Suprapubic skin (tissue), 4 donors: Measurements from ENCODE around the gene BDH1. TPM values are rescaled to one million over a fixed set of nuclear protein-coding genes. Genes with fewer than 3 reads are reported as not detected.

Experiments
- DNase-seq, 2 donors: peaks; one replicate each; pipeline ENCODE4 v3.0.0-alpha.2; 2019; ENCODE audit warnings: low spot score in 2 of 2
- H3K27ac ChIP-seq: fragments of 200-600 bp; sonication (generic); one replicate; pipeline ENCODE4 v1.5.1; 2019
- H3K27me3 ChIP-seq: fragments of 200-600 bp; sonication (generic); one replicate; pipeline ENCODE4 v1.5.1; 2019
- H3K36me3 ChIP-seq: fragments of 200-600 bp; sonication (generic); one replicate; pipeline ENCODE4 v1.5.1; 2019
- H3K4me1 ChIP-seq: fragments of 200-600 bp; sonication (generic); one replicate; pipeline ENCODE4 v1.5.1; 2019
- H3K4me3 ChIP-seq: fragments of 200-600 bp; sonication (generic); one replicate; pipeline ENCODE4 v1.5.1; 2019; ENCODE audit warnings: mild to moderate bottlenecking
- H3K9me3 ChIP-seq: fragments of 200-600 bp; sonication (generic); one replicate; pipeline ENCODE4 v1.5.1; 2019
- CTCF ChIP-seq, 2 donors: fragments of 200-600 bp in 1 of 2; fragments of 450-650 bp in 1 of 2; sonication (generic) in 1 of 2; IDR thresholded peaks; one replicate each; pipeline ENCODE4 v1.5.1; 2016 to 2019; ENCODE audit warnings: antibody characterized with exemption in 2 of 2, mild to moderate bottlenecking in 1 of 2, moderate library complexity in 1 of 2
- EP300 ChIP-seq: sonication (generic); formaldehyde crosslinking; IDR thresholded peaks from one replicate; pipeline ENCODE4 v1.6.1; 2017; ENCODE audit warnings: antibody characterized with exemption
- POLR2A ChIP-seq, 2 donors: fragments of 450-650 bp; IDR thresholded peaks; one replicate each; pipeline ENCODE4 v1.6.1; 2017; ENCODE audit warnings: antibody characterized with exemption in 2 of 2, mild to moderate bottlenecking in 2 of 2, moderate library complexity in 2 of 2
- POLR2AphosphoS5 ChIP-seq, 3 donors: sonication (generic); formaldehyde crosslinking; IDR thresholded peaks; one replicate each; pipeline ENCODE4 v1.6.1; 2017; ENCODE audit warnings: antibody characterized with exemption in 3 of 3
- WGBS: methylation state at CpG from one replicate; pipeline ENCODE4 v1.1.5; 2018; 5-methylcytosine and 5-hydroxymethylcytosine counted together
- total RNA-seq, 4 donors: library from RNA; depleted of rRNA; stranded (reverse); fragments of >200 nt; gene quantifications; one replicate each; pipeline ENCODE4 v1.1.0, GENCODE V29; 2016

The BDH1 gene
- total RNA-seq, 4 donors from 2014 or later = 40.7 to 70.7 (median 43.1) TPM

GRCh38 chr3:197475514-197475913 is 80.3 kb downstream of the BDH1 start:
- TF ChIP-seq POLR2A (IDR thresholded peaks at IDR 0.05) (no peak), CTCF (IDR thresholded peaks at IDR 0.05) (no peak), POLR2AphosphoS5 (IDR thresholded peaks at IDR 0.05) (no peak), EP300 (no peak)
- no peak for DNase-seq
- no peaks in the 10 kb centered on the region for H3K27me3 ChIP-seq
- H3K27ac ChIP-seq = no peak overlapping the region
- H3K36me3 ChIP-seq = no peaks in the 10 kb centered on the region
- H3K4me3 ChIP-seq = no peak overlapping the region
- H3K9me3 ChIP-seq = no peaks in the 10 kb centered on the region
- peaks cover 25% of the 10 kb centered on the region for H3K4me1 ChIP-seq
- WGBS = 63% methylated on average over 3 of the region's 3 CpGs

GRCh38 chr3:197472151-197472550 is 83.6 kb downstream of the BDH1 start:
- H3K9me3 ChIP-seq = no peaks in the 10 kb centered on the region
- no peak overlapping the region for H3K27ac ChIP-seq
- no peak for DNase-seq
- no peaks in the 10 kb centered on the region for H3K27me3 ChIP-seq
- 92% methylated on average over 2 of the region's 2 CpGs for WGBS
- no peaks in the 10 kb centered on the region for H3K36me3 ChIP-seq
- TF ChIP-seq POLR2AphosphoS5 (IDR thresholded peaks at IDR 0.05) (no peak), CTCF (IDR thresholded peaks at IDR 0.05) (no peak), POLR2A (IDR thresholded peaks at IDR 0.05) (no peak), EP300 (no peak)
- peaks cover 34% of the 10 kb centered on the region for H3K4me1 ChIP-seq
- no peak overlapping the region for H3K4me3 ChIP-seq

- no peaks in the 10 kb centered on the region for H3K36me3 ChIP-seq
- no peaks in the 10 kb centered on the region for H3K27me3 ChIP-seq
- peaks cover 41% of the 10 kb centered on the region for H3K4me1 ChIP-seq
- DNase-seq = no peak
- H3K27ac ChIP-seq = no peak overlapping the region
- TF ChIP-seq POLR2A (IDR thresholded peaks at IDR 0.05) = no peak
- TF ChIP-seq POLR2AphosphoS5 (IDR thresholded peaks at IDR 0.05) = no peak
- no peak for TF ChIP-seq CTCF (IDR thresholded peaks at IDR 0.05)
- TF ChIP-seq EP300 = no peak
- H3K9me3 ChIP-seq = no peaks in the 10 kb centered on the region
- H3K4me3 ChIP-seq = no peak overlapping the region
- 88% methylated on average over 10 of the region's 10 CpGs for WGBS
These were observed 84.4 kb downstream of the BDH1 start for GRCh38 chr3:197471221-197472010.

GRCh38 chr3:197468866-197469382 is 86.8 kb downstream of the BDH1 start:
- WGBS = 52% methylated on average over 5 of the region's 5 CpGs
- Histone ChIP-seq H3K36me3 (no peaks in the 10 kb centered on the region), H3K9me3 (no peaks in the 10 kb centered on the region), H3K4me3 (no peak overlapping the region), H3K27me3 (no peaks in the 10 kb centered on the region), H3K27ac (no peak overlapping the region), H3K4me1 (peaks cover 36% of the 10 kb centered on the region)
- DNase-seq = no peak
- no peak for TF ChIP-seq CTCF (IDR thresholded peaks at IDR 0.05)
- TF ChIP-seq POLR2A (IDR thresholded peaks at IDR 0.05) = no peak
- no peak for TF ChIP-seq EP300
- TF ChIP-seq POLR2AphosphoS5 (IDR thresholded peaks at IDR 0.05) = no peak

GRCh38 chr3:197468167-197468566 is 87.6 kb downstream of the BDH1 start:
- no peak for DNase-seq
- Histone ChIP-seq H3K9me3 (no peaks in the 10 kb centered on the region), H3K4me1 (peaks cover 36% of the 10 kb centered on the region), H3K27me3 (no peaks in the 10 kb centered on the region), H3K36me3 (no peaks in the 10 kb centered on the region), H3K27ac (no peak overlapping the region), H3K4me3 (no peak overlapping the region)
- 77% methylated on average over 7 of the region's 7 CpGs for WGBS
- TF ChIP-seq POLR2A (IDR thresholded peaks at IDR 0.05) (no peak), POLR2AphosphoS5 (IDR thresholded peaks at IDR 0.05) (no peak), CTCF (IDR thresholded peaks at IDR 0.05) (no peak), EP300 (no peak)
